K562 (cell line): ENCODE measurements around the gene PIF1. TPM values are rescaled to one million over a fixed set of nuclear protein-coding genes. Genes with fewer than 3 reads are reported as not detected.

Experiments used
- ATAC-seq: fragments of 200-7000 bp; cut with Tn5 transposase; 3 replicates; pipeline ENCODE4 v1.9.1; 2020; ENCODE audit warnings: moderate library complexity
- BruUV-seq: library from RNA; stranded (reverse); fragments of 400-500 nt; replicated peaks from 2 replicates; lab custom pipeline; 2021; lab: Mats Ljungman, UMichigan
- CTCF ChIA-PET: fragments of 300-600 bp; formaldehyde crosslinking; extraction: SDS; loops from one replicate; lab custom pipeline; 2021; ENCODE audit warnings: low intra/inter-chr PET ratio; lab: Yijun Ruan, JAX
- POLR2A ChIA-PET: fragments of 300-600, 350-650 bp; sonication (Branson Sonifier 250); formaldehyde crosslinking; extraction: SDS; loops from one replicate; lab custom pipeline; 2021; ENCODE audit warnings: antibody characterized with exemption, inconsistent platforms; lab: Yijun Ruan, JAX
- DNase-seq, 4 experiments: peaks; one replicate each; pipeline versions ENCODE4 v3.0.0 to v3.0.0-alpha.2; 2011 to 2018; ENCODE audit warnings: low spot score in 3 of 4, mixed read lengths in 3 of 4; ENCODE audit errors: extremely low read depth in 1 of 4
- FAIRE-seq: peaks from 2 replicates; lab custom pipeline; 2011; peaks lifted over from hg19 to GRCh38; lab: Jason Lieb, UNC
- H2AFZ ChIP-seq: 2 replicates; pipeline ENCODE4 v1.6.0; 2011; ENCODE audit warnings: low read depth, low read length, control low read depth, inconsistent platforms
- H3K27ac ChIP-seq: fragments of 200-600 bp; 3 replicates; pipeline ENCODE4 v1.8.0; 2011; ENCODE audit warnings: low read depth, mild to moderate bottlenecking, control low read depth, inconsistent platforms, low read length, moderate library complexity, mixed read lengths; ENCODE audit errors: extremely low read depth
- H3K27me3 ChIP-seq, 2 experiments: fragments of 300-600 bp in 1 of 2; 2 replicates in 1 of 2; 3 replicates in 1 of 2; pipeline versions ENCODE4 v1.6.0 to v1.8.0; 2011; ENCODE audit warnings: inconsistent platforms in 2 of 2, low read length in 2 of 2, mild to moderate bottlenecking in 1 of 2, mixed read lengths in 1 of 2, moderate library complexity in 1 of 2; ENCODE audit not compliant: control insufficient read depth in 2 of 2, insufficient read depth in 2 of 2
- H3K36me3 ChIP-seq: fragments of 300-600 bp; 3 replicates; pipeline ENCODE4 v1.8.0; 2011; ENCODE audit warnings: mild to moderate bottlenecking, low read length, inconsistent platforms; ENCODE audit not compliant: control insufficient read depth, insufficient read depth
- H3K4me1 ChIP-seq, 2 experiments: fragments of 200-600 bp in 1 of 2; replicated peaks in 1 of 2; 2 replicates in 1 of 2; 3 replicates in 1 of 2; pipeline versions ENCODE4 v1.5.1 to v1.8.0; 2011; ENCODE audit warnings: inconsistent platforms in 2 of 2, low read length in 2 of 2, mild to moderate bottlenecking in 1 of 2, mixed read lengths in 1 of 2, moderate library complexity in 1 of 2; ENCODE audit not compliant: control insufficient read depth in 2 of 2, insufficient read depth in 2 of 2
- H3K4me2 ChIP-seq: 2 replicates; pipeline ENCODE4 v1.6.1; 2011; ENCODE audit warnings: low read length, control low read depth, inconsistent platforms, mixed read lengths; ENCODE audit not compliant: insufficient read depth
- H3K4me3 ChIP-seq: fragments of 200-600 bp; sonication (generic), shearing (Covaris generic); 2 replicates; pipeline ENCODE4 v1.5.1; 2016; ENCODE audit warnings: control low read depth, inconsistent platforms
- H3K79me2 ChIP-seq: fragments of 200-600 bp; 3 replicates; pipeline ENCODE4 v1.8.0; 2011; ENCODE audit warnings: low read length, inconsistent platforms; ENCODE audit not compliant: control insufficient read depth, insufficient read depth
- H3K9ac ChIP-seq, 2 experiments: 2 replicates each; pipeline versions ENCODE4 v1.6.0 to v1.6.1; 2011; ENCODE audit warnings: low read depth in 2 of 2, low read length in 2 of 2, control low read depth in 1 of 2, inconsistent platforms in 1 of 2, mild to moderate bottlenecking in 1 of 2, mixed read lengths in 1 of 2; ENCODE audit not compliant: insufficient read depth in 1 of 2
- H3K9me1 ChIP-seq: one replicate; pipeline ENCODE4 v1.6.0; 2011; ENCODE audit warnings: inconsistent platforms, mild to moderate bottlenecking, low read length, moderate library complexity; ENCODE audit not compliant: control insufficient read depth, insufficient read depth
- H3K9me3 ChIP-seq: replicated peaks from 2 replicates; pipeline ENCODE4 v1.5.1; 2011; ENCODE audit warnings: low read depth, low read length, inconsistent platforms; ENCODE audit not compliant: control insufficient read depth, insufficient read depth
- H4K20me1 ChIP-seq: replicated peaks from 2 replicates; pipeline ENCODE4 v1.6.1; 2011; ENCODE audit warnings: low read length, inconsistent platforms, mixed read lengths; ENCODE audit not compliant: control insufficient read depth, insufficient read depth
- ATF7 ChIP-seq: fragments of 450-650 bp; IDR thresholded peaks from 2 replicates; pipeline ENCODE4 v1.7.1; 2014; ENCODE audit warnings: mild to moderate bottlenecking, moderate library complexity
- BRD4 ChIP-seq: fragments of 200-600 bp; sonication (generic); IDR thresholded peaks from 2 replicates; pipeline ENCODE4 v1.6.1; 2017; ENCODE audit warnings: inconsistent platforms
- CCAR2 ChIP-seq: fragments of 200-400 bp; formaldehyde crosslinking; IDR thresholded peaks from 2 replicates; pipeline ENCODE4 v1.6.1; 2017; ENCODE audit warnings: mild to moderate bottlenecking, low read depth, low read length
- DNMT1 ChIP-seq: fragments of 450-650 bp; IDR thresholded peaks from 2 replicates; pipeline ENCODE4 v1.6.1; 2016; ENCODE audit warnings: antibody characterized with exemption, mild to moderate bottlenecking
- HNRNPLL ChIP-seq: fragments of 200-400 bp; formaldehyde crosslinking; IDR thresholded peaks from 2 replicates; pipeline ENCODE4 v1.6.1; 2017; ENCODE audit warnings: low read length, low read depth, mild to moderate bottlenecking; ENCODE audit not compliant: poor library complexity, severe bottlenecking
- MIER1 ChIP-seq: fragments of 450-650 bp; IDR thresholded peaks from 2 replicates; pipeline ENCODE4 v1.6.1; 2016; ENCODE audit warnings: antibody characterized with exemption, mild to moderate bottlenecking, low read depth
- RBM17 ChIP-seq: fragments of 200-400 bp; formaldehyde crosslinking; IDR thresholded peaks from 2 replicates; pipeline ENCODE4 v1.6.1; 2017; ENCODE audit warnings: low read depth, mild to moderate bottlenecking, low read length, borderline replicate concordance
- RBM34 ChIP-seq: fragments of 200-400 bp; formaldehyde crosslinking; IDR thresholded peaks from 2 replicates; pipeline ENCODE4 v1.6.1; 2018; ENCODE audit warnings: low read length, borderline replicate concordance; ENCODE audit not compliant: insufficient read depth
- SETDB1 ChIP-seq: IDR thresholded peaks from one replicate; pipeline ENCODE4 v1.6.1; 2012; ENCODE audit warnings: low read length, control low read depth, inconsistent platforms
- SMARCB1 ChIP-seq: IDR thresholded peaks from 2 replicates; pipeline ENCODE4 v1.6.1; 2011; ENCODE audit warnings: improper control_type of control experiment, low read depth; ENCODE audit not compliant: insufficient read length
- SOX6 ChIP-seq: fragments of 450-650 bp; IDR thresholded peaks from 2 replicates; pipeline ENCODE4 v1.6.1; 2014; ENCODE audit warnings: mild to moderate bottlenecking
- TSC22D4 ChIP-seq: fragments of 450-650 bp; IDR thresholded peaks from 2 replicates; pipeline ENCODE4 v1.6.1; 2016; ENCODE audit warnings: missing genetic modification characterization, missing biosample characterization, control low read depth
- UBTF ChIP-seq, 2 experiments: IDR thresholded peaks; 2 replicates each; pipeline ENCODE4 v1.6.1; 2012; ENCODE audit warnings: improper control_type of control experiment in 2 of 2, low read depth in 2 of 2, low read length in 2 of 2, borderline replicate concordance in 1 of 2
- ZNF121 ChIP-seq: sonication (generic); formaldehyde crosslinking; conservative IDR thresholded peaks from 2 replicates; pipeline ENCODE4 v1.8.0; 2022; ENCODE audit warnings: missing genetic modification reagents
- ZNF140 ChIP-seq: fragments of 250-450 bp; sonication (Bioruptor Pico); IDR thresholded peaks from 2 replicates; pipeline ENCODE4 v1.8.0; 2021; ENCODE audit warnings: moderate library complexity, mild to moderate bottlenecking, inconsistent platforms
- ZNF436 ChIP-seq: fragments of 250-450, 450-650 bp; sonication (Bioruptor Pico); formaldehyde crosslinking; IDR thresholded peaks from 2 replicates; pipeline ENCODE4 v1.7.0; 2020; ENCODE audit warnings: mild to moderate bottlenecking
- WGBS: fragments of 100-300 bp; shearing (Covaris generic); methylation state at CpG from one replicate; pipeline ENCODE4 v1.1.6; 2016; ENCODE audit warnings: low coverage, mixed read lengths; ENCODE audit not compliant: insufficient coverage; ENCODE audit errors: missing lambda C conversion rate; 5-methylcytosine and 5-hydroxymethylcytosine counted together
- in situ Hi-C: fragments of 300-500 bp; cut with MboI; formaldehyde crosslinking; loops from 4 replicates; pipeline ENCODE4 v1.15.0; 2018; ENCODE audit warnings: inconsistent platforms, mixed read lengths
- intact Hi-C: fragments of 100-400 bp; cut with micrococcal nuclease; formaldehyde crosslinking; loops from 2 replicates; pipeline ENCODE4 v1.14.2; 2022
- polyA plus RNA-seq, 8 experiments: library from polyadenylated mRNA; depleted of rRNA in 4 of 8; stranded (reverse) in 5 of 8; unstranded in 3 of 8; fragments of >200 nt; fragmentation: Nextera tagmentation in 2 of 8; fragmentation: Illumina TruSeq in 1 of 8; extraction: Ambion mirVana in 2 of 8; extraction: Trizol in 1 of 8; gene quantifications; 2 replicates each; pipeline versions ENCODE4 v1.2.1 to v1.2.3, GENCODE V29; 2011 to 2014; ENCODE audit warnings: inconsistent platforms in 1 of 8, missing spikeins in 1 of 8
- total RNA-seq, 7 experiments: library from RNA; depleted of rRNA in 6 of 7; stranded (reverse); fragments of >200 nt in 6 of 7; fragmentation: Illumina TruSeq in 2 of 7; extraction: Trizol in 2 of 7; gene quantifications; 2 replicates each; pipeline versions ENCODE4 v1.2.1 to v1.2.3, GENCODE V29; 2011 to 2021; ENCODE audit warnings: low replicate concordance in 1 of 7

The PIF1 gene
- total and polyA plus RNA-seq, 9 of the 15 experiments (the other 6 are each of a cell fraction or from before 2014, with no cell fraction given), result 1.1 to 37.9 (median 11.5) TPM

GRCh38 chr15:64779630-64780029, 45.8 kb downstream of the PIF1 start:
- ChIA-PET POLR2A (interaction anchor here (0.6 kb wide), 1 partner anchor 70 kb away, joined by 4 read pairs; no protein-coding TSS in a partner anchor), CTCF (interaction anchor here (0.5 kb wide), 1 partner anchor 196 kb away, joined by 3 read pairs; no protein-coding TSS in a partner anchor)
- Histone ChIP-seq H3K9ac (no peak overlapping the region), H3K4me1 (peaks cover 0 to 19% of the 10 kb centered on the region in 2 experiments; a peak in 2 of 5 replicates), H3K27ac (no peak overlapping the region), H3K79me2 (no peaks in the 10 kb centered on the region), H3K36me3 (no peaks in the 10 kb centered on the region), H3K4me2 (no peak overlapping the region), H3K4me3 (no peak overlapping the region), H3K9me1 (no peaks in the 10 kb centered on the region), H4K20me1 (peaks cover 3% of the 10 kb centered on the region; the same call in 1 of the 2 replicates), H2AFZ (no peak overlapping the region), H3K9me3 (no peaks in the 10 kb centered on the region), H3K27me3 (peaks cover 18 to 36% of the 10 kb centered on the region in 2 experiments; a peak in 4 of 5 replicates)
- intact Hi-C loops (no loop called here), in situ Hi-C loops (no loop called here)
- DNase-seq (no peak), FAIRE-seq (no peak), ATAC-seq (no peak)
- 5% methylated on average over 1 of the region's 1 CpG for WGBS
- no TSS peak for BruUV-seq
- TF ChIP-seq ZNF121 (peak; percentile 64), SOX6 (no peak), ZNF140 (CRISPR knock-in tag) (no peak), ATF7 (no peak), BRD4 (no peak)

- Histone ChIP-seq H3K9me3 (no peaks in the 10 kb centered on the region), H4K20me1 (peaks cover 3% of the 10 kb centered on the region; the same call in 1 of the 2 replicates), H3K4me2 (no peak overlapping the region), H3K9me1 (no peaks in the 10 kb centered on the region), H3K36me3 (no peaks in the 10 kb centered on the region), H3K27ac (no peak overlapping the region), H3K79me2 (no peaks in the 10 kb centered on the region), H3K9ac (no peak overlapping the region), H3K4me3 (no peak overlapping the region), H2AFZ (no peak overlapping the region), H3K27me3 (peaks cover 14 to 42% of the 10 kb centered on the region in 2 experiments; a peak in 4 of 5 replicates), H3K4me1 (peaks cover 0 to 25% of the 10 kb centered on the region in 2 experiments; a peak in 2 of 5 replicates)
- ATAC-seq (no peak), DNase-seq (no peak), FAIRE-seq (no peak)
- BruUV-seq, result no TSS peak
- intact Hi-C loops, result no loop called here
- in situ Hi-C loops, result no loop called here
- POLR2A ChIA-PET, result no interaction called here
- CTCF ChIA-PET, result no interaction called here
- 0% methylated on average over 2 of the region's 2 CpGs for WGBS
- TF ChIP-seq ZNF436 (CRISPR knock-in tag) (no peak), TSC22D4 (no peak), RBM17 (no peak), HNRNPLL (no peak), DNMT1 (no peak), SETDB1 (no peak), CCAR2 (no peak), MIER1 (no peak), RBM34 (no peak), UBTF (IDR thresholded peaks at IDR 0.05; ENCODE audit: borderline replicate concordance in 1 of 2, low read depth in 2 of 2, low read length in 2 of 2) (no peak), SMARCB1 (no peak)
Measured at GRCh38 chr15:64779024-64779423, 46.4 kb downstream of the PIF1 start.
